ENCODE measurements around the gene PAPPA2. TPM values are rescaled to one million over a fixed set of nuclear protein-coding genes. Genes with fewer than 3 reads are reported as not detected.

PAPPA2 gene
- total RNA-seq, 1 experiment from 2014 or later: 0.81 TPM

GRCh38 chr1:176696689-176697088 lies 233.7 kb downstream of the PAPPA2 start:
- Mint-ChIP-seq H3K4me1 (peaks cover 20 to 22% of the 10 kb centered on the region in 2 experiments), H3K4me3 (no peak overlapping the region), H3K36me3 (ENCODE audit: insufficient read depth in 1 of 3, low read depth in 3 of 3) (no peaks in the 10 kb centered on the region; a peak in 1 of 7 replicates), H3K27ac (no peak overlapping the region), H3K27me3 (ENCODE audit: low read depth) (no peaks in the 10 kb centered on the region), H3K9me3 (no peaks in the 10 kb centered on the region)
- no peak overlapping the region for H2BK20ac ChIP-seq (ENCODE audit: low read depth, low read length, poor library complexity, severe bottlenecking)
- H3K4ac ChIP-seq (ENCODE audit: low read depth, low read length): no peak overlapping the region
- no peak overlapping the region for H3K27ac ChIP-seq (ENCODE audit: insufficient read length, low read depth, low read length)
- H3K9ac ChIP-seq (ENCODE audit: extremely low read depth, insufficient read length, low read length): no peak overlapping the region
- no CpG with 5 or more reads among the region's 1 CpG for WGBS (ENCODE audit: extremely low coverage, insufficient read length, low lambda C conversion rate)
- no peak overlapping the region for H3K23ac ChIP-seq (ENCODE audit: insufficient read length, low read depth, low read length)
- H3K27me3 ChIP-seq (ENCODE audit: insufficient read depth, low read length): no peaks in the 10 kb centered on the region
- no peak overlapping the region for H3K56ac ChIP-seq (ENCODE audit: insufficient read length, low read depth, low read length)
- no peak overlapping the region for H4K5ac ChIP-seq (ENCODE audit: insufficient read length, low read depth, low read length)
- H3K9me3 ChIP-seq (ENCODE audit: control insufficient read depth, low read depth, low read length): no peaks in the 10 kb centered on the region
- no peak overlapping the region for H2BK5ac ChIP-seq (ENCODE audit: insufficient read length, low read length)
- no peak overlapping the region for H3K18ac ChIP-seq (ENCODE audit: insufficient read length, low read depth, low read length)
- no peak overlapping the region for H3K4me2 ChIP-seq (ENCODE audit: insufficient read depth, insufficient read length, low read length)
- peaks cover 3% of the 10 kb centered on the region; the same call in 1 of the 2 replicates for H3K4me1 ChIP-seq (ENCODE audit: insufficient read depth, low read length)
- no peaks in the 10 kb centered on the region for H3K79me2 ChIP-seq (ENCODE audit: insufficient read depth, low read length)
- H4K91ac ChIP-seq (ENCODE audit: insufficient read length, low read depth, low read length): no peak overlapping the region
- H3K23me2 ChIP-seq (ENCODE audit: insufficient read length, low read depth, low read length, poor library complexity, severe bottlenecking): no peaks in the 10 kb centered on the region
- DNase-seq: no peak
- no peak overlapping the region for H2BK120ac ChIP-seq (ENCODE audit: low read depth, low read length, poor library complexity, severe bottlenecking)
- no peaks in the 10 kb centered on the region for H3K79me1 ChIP-seq (ENCODE audit: insufficient read depth, low read depth, low read length, poor library complexity, severe bottlenecking)
- no peak overlapping the region for H3T11ph ChIP-seq (ENCODE audit: low read length)
- no peak overlapping the region for H2BK12ac ChIP-seq (ENCODE audit: insufficient read length, low read depth, low read length)
- H2BK15ac ChIP-seq (ENCODE audit: low read depth, low read length): no peak overlapping the region
- H4K20me1 ChIP-seq (ENCODE audit: control insufficient read depth, insufficient read depth, insufficient read length): no peaks in the 10 kb centered on the region
- H2AK5ac ChIP-seq (ENCODE audit: insufficient read length, low read length): no peak overlapping the region
- no peak for TF ChIP-seq CTCF (conservative IDR thresholded peaks at IDR 0.05)
- H2AFZ ChIP-seq (ENCODE audit: low read length): no peak overlapping the region
- no peak overlapping the region for H4K8ac ChIP-seq (replicated peaks; ENCODE audit: insufficient read length, low read depth, low read length)
- H3K14ac ChIP-seq (ENCODE audit: insufficient read depth, low read length): no peak overlapping the region
